A673 (cell line): ENCODE results near the gene DNAH8. TPM values are rescaled to one million over a fixed set of nuclear protein-coding genes. Genes with fewer than 3 reads are reported as not detected.

Experiments used
- BruUV-seq: library from RNA; stranded (reverse); fragments of 400-500 nt; replicated peaks from 2 replicates; lab custom pipeline; 2021; lab: Mats Ljungman, UMichigan
- CTCF ChIA-PET: fragments of 300-600 bp; sonication (Branson Sonifier 250); formaldehyde crosslinking; loops from one replicate; lab custom pipeline; 2022; ENCODE audit warnings: antibody characterized with exemption; lab: Charles Lee
- POLR2A ChIA-PET: fragments of 300-600 bp; sonication (Branson Sonifier 250); formaldehyde crosslinking; loops from one replicate; lab custom pipeline; 2022; ENCODE audit warnings: antibody characterized with exemption; ENCODE audit not compliant: low non-redundant PET; lab: Charles Lee
- DNase-seq: peaks from one replicate; pipeline ENCODE4 v3.0.0-alpha.2; 2015; ENCODE audit warnings: low spot score
- H3K27ac ChIP-seq: fragments of 200-600 bp; sonication (generic); 2 replicates; pipeline ENCODE4 v1.5.1; 2016; ENCODE audit warnings: mixed run types, low read depth, mild to moderate bottlenecking, mixed read lengths, antibody characterized with exemption, low read length; ENCODE audit not compliant: poor library complexity, severe bottlenecking
- H3K27me3 ChIP-seq: fragments of 200-600 bp; sonication (generic); replicated peaks from 2 replicates; pipeline ENCODE4 v1.6.1; 2017; ENCODE audit warnings: mixed run types, low read depth, mild to moderate bottlenecking, mixed read lengths, antibody characterized with exemption, low read length; ENCODE audit not compliant: insufficient read depth, poor library complexity
- H3K36me3 ChIP-seq: fragments of 200-600 bp; sonication (generic); 2 replicates; pipeline ENCODE4 v1.6.1; 2016; ENCODE audit warnings: mixed run types, mild to moderate bottlenecking, mixed read lengths, antibody characterized with exemption, low read length; ENCODE audit not compliant: insufficient read depth, poor library complexity, severe bottlenecking
- H3K4me1 ChIP-seq: fragments of 200-600 bp; sonication (generic); 2 replicates; pipeline ENCODE4 v1.6.1; 2017; ENCODE audit warnings: mixed run types, mild to moderate bottlenecking, mixed read lengths, antibody characterized with exemption, low read length; ENCODE audit not compliant: insufficient read depth, poor library complexity, severe bottlenecking
- H3K4me3 ChIP-seq: fragments of 200-600 bp; sonication (generic); 2 replicates; pipeline ENCODE4 v1.5.1; 2016; ENCODE audit warnings: low read depth, mixed run types, mild to moderate bottlenecking, mixed read lengths, low read length; ENCODE audit not compliant: poor library complexity, severe bottlenecking
- H3K9me3 ChIP-seq: fragments of 200-600 bp; sonication (generic); 2 replicates; pipeline ENCODE4 v1.6.1; 2016; ENCODE audit warnings: mixed run types, low read depth, mild to moderate bottlenecking, mixed read lengths, antibody characterized with exemption, low read length; ENCODE audit not compliant: poor library complexity, severe bottlenecking
- EZH2 ChIP-seq: fragments of 200-600 bp; sonication (generic); IDR thresholded peaks from 2 replicates; pipeline ENCODE4 v1.6.1; 2017; ENCODE audit warnings: borderline replicate concordance, low read depth, mild to moderate bottlenecking, mixed read lengths, antibody characterized with exemption, low read length; ENCODE audit not compliant: poor library complexity, severe bottlenecking
- intact Hi-C: fragments of 100-400 bp; cut with micrococcal nuclease; formaldehyde crosslinking; loops from one replicate; pipeline ENCODE4 v1.10.0; 2022; ENCODE audit not compliant: unreplicated experiment
- total RNA-seq: library from RNA; stranded (reverse); gene quantifications from 2 replicates; pipeline ENCODE4 v1.2.3, GENCODE V29; 2021
- TF ChIP-seq, protein P1 (sequence below): fragments of 300-800, 200-600 bp; sonication (generic); conservative IDR thresholded peaks from 2 replicates; pipeline ENCODE4 v1.5.1; 2017; ENCODE audit warnings: low read depth, mild to moderate bottlenecking, antibody characterized with exemption, low read length, moderate library complexity, mixed read lengths

DNAH8 gene
- total RNA-seq, 1 experiment from 2014 or later, result not detected

DNA sequence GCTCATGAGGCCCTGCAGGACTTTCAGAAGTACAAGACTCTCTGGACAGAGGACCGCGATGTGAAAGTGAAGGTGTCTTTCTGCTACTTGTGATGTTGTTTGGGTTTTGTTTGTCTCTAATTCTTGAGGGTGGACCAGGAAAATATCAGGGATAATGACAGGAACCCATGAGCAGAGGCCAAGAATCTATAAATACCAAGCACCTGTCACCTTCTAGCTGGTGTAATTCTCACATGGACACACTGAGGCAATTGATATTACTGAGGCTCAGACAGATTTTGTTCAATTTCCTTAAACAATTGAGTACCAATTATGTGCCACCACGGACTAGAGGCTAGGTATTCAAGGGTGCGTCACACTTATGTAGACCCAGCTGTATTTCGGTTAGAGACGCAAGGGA lies 107.9 kb downstream of the DNAH8 start:
- intact Hi-C loops, result no loop called here
- no TSS peak for BruUV-seq
- Histone ChIP-seq H3K27ac (no peak overlapping the region), H3K9me3 (no peaks in the 10 kb centered on the region), H3K36me3 (no peaks in the 10 kb centered on the region), H3K27me3 (peaks cover 36% of the 10 kb centered on the region), H3K4me1 (no peaks in the 10 kb centered on the region), H3K4me3 (no peak overlapping the region)
- POLR2A ChIA-PET, result no interaction called here
- no peak for DNase-seq
- CTCF ChIA-PET, result no interaction called here
- TF ChIP-seq, protein P1, sequence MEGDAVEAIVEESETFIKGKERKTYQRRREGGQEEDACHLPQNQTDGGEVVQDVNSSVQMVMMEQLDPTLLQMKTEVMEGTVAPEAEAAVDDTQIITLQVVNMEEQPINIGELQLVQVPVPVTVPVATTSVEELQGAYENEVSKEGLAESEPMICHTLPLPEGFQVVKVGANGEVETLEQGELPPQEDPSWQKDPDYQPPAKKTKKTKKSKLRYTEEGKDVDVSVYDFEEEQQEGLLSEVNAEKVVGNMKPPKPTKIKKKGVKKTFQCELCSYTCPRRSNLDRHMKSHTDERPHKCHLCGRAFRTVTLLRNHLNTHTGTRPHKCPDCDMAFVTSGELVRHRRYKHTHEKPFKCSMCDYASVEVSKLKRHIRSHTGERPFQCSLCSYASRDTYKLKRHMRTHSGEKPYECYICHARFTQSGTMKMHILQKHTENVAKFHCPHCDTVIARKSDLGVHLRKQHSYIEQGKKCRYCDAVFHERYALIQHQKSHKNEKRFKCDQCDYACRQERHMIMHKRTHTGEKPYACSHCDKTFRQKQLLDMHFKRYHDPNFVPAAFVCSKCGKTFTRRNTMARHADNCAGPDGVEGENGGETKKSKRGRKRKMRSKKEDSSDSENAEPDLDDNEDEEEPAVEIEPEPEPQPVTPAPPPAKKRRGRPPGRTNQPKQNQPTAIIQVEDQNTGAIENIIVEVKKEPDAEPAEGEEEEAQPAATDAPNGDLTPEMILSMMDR, result no peak
- TF ChIP-seq EZH2, result no peak

DNA sequence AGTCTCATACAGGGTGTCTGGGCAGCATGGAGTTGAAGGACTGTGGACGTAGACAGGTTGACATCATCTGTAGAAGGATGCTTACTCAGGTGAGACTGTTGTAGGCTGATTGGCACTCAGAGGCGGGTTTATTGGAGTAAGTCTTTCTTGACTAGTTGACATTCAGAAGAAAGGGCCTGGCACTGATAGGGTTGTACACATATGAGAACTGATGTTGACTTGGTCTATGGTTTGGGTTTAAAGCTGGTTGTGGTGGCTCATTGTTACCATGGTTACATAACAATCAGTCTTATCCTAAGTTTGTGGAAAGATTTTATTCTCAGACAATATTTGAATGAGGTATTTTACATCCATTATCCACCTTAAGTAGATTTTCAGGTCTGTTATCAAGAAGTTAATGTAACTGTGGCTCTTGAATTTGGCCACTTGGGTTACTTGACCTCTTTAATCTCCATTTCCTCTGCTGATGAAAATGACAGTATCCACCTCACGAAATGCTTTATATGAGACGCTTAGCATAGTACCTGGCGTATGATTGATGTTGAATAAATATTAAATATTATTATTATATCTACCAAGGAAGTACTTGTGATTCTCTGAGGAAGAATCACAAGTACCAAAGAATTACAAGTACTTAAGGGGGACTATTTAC lies 109.3 kb downstream of the DNAH8 start:
- TF ChIP-seq EZH2, result no peak
- TF ChIP-seq, protein P1, result no peak
- H3K4me1 ChIP-seq, result no peaks in the 10 kb centered on the region
- no peak overlapping the region for H3K27ac ChIP-seq
- H3K4me3 ChIP-seq, result no peak overlapping the region
- BruUV-seq, result no TSS peak
- peaks cover 22% of the 10 kb centered on the region for H3K27me3 ChIP-seq
- no peaks in the 10 kb centered on the region for H3K9me3 ChIP-seq
- intact Hi-C loops, result no loop called here
- H3K36me3 ChIP-seq, result no peaks in the 10 kb centered on the region
- CTCF ChIA-PET, result no interaction called here
- POLR2A ChIA-PET, result no interaction called here
- DNase-seq, result no peak

DNA sequence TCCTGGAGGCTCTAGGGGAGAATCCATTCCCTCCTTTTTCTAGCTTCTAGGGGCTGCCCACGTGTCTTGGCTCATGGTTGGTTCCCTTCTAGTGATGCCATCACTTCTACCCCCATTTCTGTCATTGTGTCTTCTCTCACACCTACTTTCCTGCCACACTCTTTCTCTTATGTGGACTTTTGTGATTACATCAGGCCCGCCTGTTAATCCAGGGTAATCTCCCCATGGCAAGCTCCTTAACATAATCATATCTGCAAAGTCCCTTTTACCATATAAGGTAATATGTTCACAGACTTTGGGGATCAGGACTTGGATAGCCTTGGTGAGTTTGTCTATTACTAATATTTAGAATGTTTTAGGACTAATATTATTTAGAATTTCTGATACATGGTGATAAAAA lies 111.9 kb downstream of the DNAH8 start:
- H3K27me3 ChIP-seq, result peaks cover under 1% of the 10 kb centered on the region
- H3K27ac ChIP-seq, result no peak overlapping the region
- no peaks in the 10 kb centered on the region for H3K9me3 ChIP-seq
- DNase-seq, result no peak
- no peaks in the 10 kb centered on the region for H3K4me1 ChIP-seq
- CTCF ChIA-PET, result no interaction called here
- no TSS peak for BruUV-seq
- POLR2A ChIA-PET, result no interaction called here
- H3K4me3 ChIP-seq, result no peak overlapping the region
- no peaks in the 10 kb centered on the region for H3K36me3 ChIP-seq
- intact Hi-C loops, result no loop called here
- TF ChIP-seq EZH2, result no peak
- TF ChIP-seq, protein P1, result no peak
